BE2C (cell line): Measurements from ENCODE around the gene RRP8.

Experiments used
- DNase-seq: peaks from one replicate; pipeline ENCODE4 v3.0.0-alpha.2; 2020
- H3K27me3 ChIP-seq: fragments of 250-450 bp; sonication (Bioruptor Pico); 2 replicates; pipeline ENCODE4 v1.5.1; 2020; ENCODE audit warnings: mild to moderate bottlenecking
- H3K36me3 ChIP-seq: fragments of 250-450 bp; sonication (Bioruptor Pico); 2 replicates; pipeline ENCODE4 v1.5.1; 2020; ENCODE audit warnings: mild to moderate bottlenecking
- H3K4me1 ChIP-seq: fragments of 250-450 bp; sonication (Bioruptor Pico); 2 replicates; pipeline ENCODE4 v1.5.1; 2020
- H3K4me3 ChIP-seq: 2 replicates; pipeline ENCODE4 v1.5.1; 2011; ENCODE audit warnings: low read depth, low read length
- H3K9me3 ChIP-seq: fragments of 250-450 bp; sonication (Bioruptor Pico); 2 replicates; pipeline ENCODE4 v1.5.1; 2020
- CTCF ChIP-seq: IDR thresholded peaks from 2 replicates; pipeline ENCODE4 v1.5.1; 2012; ENCODE audit warnings: mild to moderate bottlenecking, low read depth, low read length

Gene RRP8

GRCh38 chr11:6615882-6616585 is 12.6 kb upstream of the RRP8 start:
- no peak overlapping the region for H3K4me3 ChIP-seq
- H3K4me1 ChIP-seq: no peaks in the 10 kb centered on the region
- no peak for DNase-seq
- H3K36me3 ChIP-seq: no peaks in the 10 kb centered on the region
- no peaks in the 10 kb centered on the region for H3K27me3 ChIP-seq
- TF ChIP-seq CTCF: no peak
- no peaks in the 10 kb centered on the region for H3K9me3 ChIP-seq

GRCh38 chr11:6615046-6615445 is 11.6 kb upstream of the RRP8 start:
- Histone ChIP-seq H3K9me3 (no peaks in the 10 kb centered on the region), H3K27me3 (no peaks in the 10 kb centered on the region), H3K4me3 (no peak overlapping the region), H3K4me1 (no peaks in the 10 kb centered on the region), H3K36me3 (peaks cover 6% of the 10 kb centered on the region)
- TF ChIP-seq CTCF: no peak
- DNase-seq: no peak

- no peak for DNase-seq
- no peaks in the 10 kb centered on the region for H3K9me3 ChIP-seq
- no peaks in the 10 kb centered on the region for H3K4me1 ChIP-seq
- peaks cover 9% of the 10 kb centered on the region for H3K36me3 ChIP-seq
- no peak overlapping the region for H3K4me3 ChIP-seq
- TF ChIP-seq CTCF: no peak
- no peaks in the 10 kb centered on the region for H3K27me3 ChIP-seq
Observed at GRCh38 chr11:6614446-6614845, 11.0 kb upstream of the RRP8 start.

GRCh38 chr11:6613496-6613895 is 10.1 kb upstream of the RRP8 start:
- TF ChIP-seq CTCF: no peak
- Histone ChIP-seq H3K9me3 (no peaks in the 10 kb centered on the region), H3K4me1 (no peaks in the 10 kb centered on the region), H3K4me3 (no peak overlapping the region), H3K27me3 (no peaks in the 10 kb centered on the region), H3K36me3 (peaks cover 9% of the 10 kb centered on the region)
- no peak for DNase-seq

GRCh38 chr11:6612213-6613041 is 9.0 kb upstream of the RRP8 start, which contains the start of gene TAF10:
TAF10 (minus strand) TSS chr11:6612216; CDS start chr11:6612189, 27 bp downstream.
- peaks cover 9% of the 10 kb centered on the region for H3K36me3 ChIP-seq
- no peaks in the 10 kb centered on the region for H3K9me3 ChIP-seq
- H3K27me3 ChIP-seq: no peaks in the 10 kb centered on the region
- peak within 1 kb of the TSS; percentile 72 for H3K4me3 ChIP-seq
- DNase-seq: peak; percentile 93
- H3K4me1 ChIP-seq: peaks cover 1% of the 10 kb centered on the region; the same call in 1 of the 2 replicates
- TF ChIP-seq CTCF: peak; percentile 36

- peaks cover 9% of the 10 kb centered on the region for H3K36me3 ChIP-seq
Observed at GRCh38 chr11:6611963-6612212, 8.5 kb upstream of the RRP8 start.

More at GRCh38 chr11:6611963-6612212, 8.5 kb upstream of the RRP8 start:
- Histone ChIP-seq H3K4me3 (peak overlapping the region; percentile 71), H3K4me1 (peaks cover 4% of the 10 kb centered on the region; the same call in 1 of the 2 replicates), H3K9me3 (no peaks in the 10 kb centered on the region), H3K27me3 (no peaks in the 10 kb centered on the region)
- no peak for TF ChIP-seq CTCF
- no peak for DNase-seq
